IMR-90 (cell line): Measurements from ENCODE around the gene OR8K1. TPM values are rescaled to one million over a fixed set of nuclear protein-coding genes. Genes with fewer than 3 reads are reported as not detected.

Experiments used
- ATAC-seq: fragments of 200-7000 bp; cut with Tn5 transposase; 2 replicates; pipeline ENCODE4 v1.9.1; 2020; ENCODE audit warnings: low read depth, mild to moderate bottlenecking, moderate library complexity
- BruUV-seq: library from RNA; stranded (reverse); fragments of 400-500 nt; replicated peaks from 2 replicates; lab custom pipeline; 2021; lab: Mats Ljungman, UMichigan
- CTCF ChIA-PET: fragments of 300-600 bp; formaldehyde crosslinking; extraction: SDS; loops from one replicate; lab custom pipeline; 2021; ENCODE audit warnings: antibody characterized with exemption; lab: Yijun Ruan, JAX
- POLR2A ChIA-PET: fragments of 300-600 bp; sonication (Branson Sonifier 250); formaldehyde crosslinking; loops from one replicate; lab custom pipeline; 2022; ENCODE audit warnings: antibody characterized with exemption; ENCODE audit not compliant: unreplicated experiment; lab: Charles Lee
- DNase-seq: peaks from one replicate; pipeline ENCODE4 v3.0.0; 2013
- H2AFZ ChIP-seq: replicated peaks from 2 replicates; pipeline ENCODE3; 2013; ENCODE audit warnings: low read length, mild to moderate bottlenecking; ENCODE audit not compliant: poor library complexity
- H2AK5ac ChIP-seq: 2 replicates; pipeline ENCODE4 v1.6.1; 2013; ENCODE audit warnings: low read depth, low read length, inconsistent platforms
- H2AK9ac ChIP-seq: replicated peaks from 2 replicates; pipeline ENCODE3; 2013; ENCODE audit warnings: mild to moderate bottlenecking, low read depth, low read length, moderate library complexity; ENCODE audit not compliant: poor library complexity
- H2BK120ac ChIP-seq: 2 replicates; pipeline ENCODE4 v1.6.1; 2013; ENCODE audit warnings: low read depth, low read length, inconsistent platforms
- H2BK15ac ChIP-seq: 3 replicates; pipeline ENCODE4 v1.6.1; 2013; ENCODE audit warnings: low read depth, low read length, inconsistent platforms
- H2BK20ac ChIP-seq: 2 replicates; pipeline ENCODE4 v1.6.1; 2013; ENCODE audit warnings: low read depth, mild to moderate bottlenecking, inconsistent platforms, low read length, moderate library complexity
- H2BK5ac ChIP-seq: 2 replicates; pipeline ENCODE4 v1.6.1; 2013; ENCODE audit warnings: mild to moderate bottlenecking, low read depth, low read length, inconsistent platforms; ENCODE audit not compliant: poor library complexity, severe bottlenecking
- H3K14ac ChIP-seq: replicated peaks from 2 replicates; pipeline ENCODE4 v1.6.1; 2013; ENCODE audit warnings: low read depth, low read length, inconsistent platforms
- H3K18ac ChIP-seq: 2 replicates; pipeline ENCODE4 v1.6.1; 2013; ENCODE audit warnings: low read depth, low read length, control low read depth
- H3K23ac ChIP-seq: 2 replicates; pipeline ENCODE4 v1.6.1; 2013; ENCODE audit warnings: low read depth, low read length, inconsistent platforms
- H3K27ac ChIP-seq: 2 replicates; pipeline ENCODE4 v1.5.1; 2013; ENCODE audit warnings: mild to moderate bottlenecking, control low read depth, low read length; ENCODE audit not compliant: insufficient read depth
- H3K27me3 ChIP-seq: 2 replicates; pipeline ENCODE4 v1.6.1; 2013; ENCODE audit warnings: low read length; ENCODE audit not compliant: control insufficient read depth, insufficient read depth
- H3K36me3 ChIP-seq: 2 replicates; pipeline ENCODE4 v1.6.1; 2013; ENCODE audit warnings: low read length, mixed read lengths; ENCODE audit not compliant: control insufficient read depth, insufficient read depth
- H3K4ac ChIP-seq: 2 replicates; pipeline ENCODE4 v1.6.1; 2013; ENCODE audit warnings: low read depth, low read length, inconsistent platforms
- H3K4me1 ChIP-seq: 2 replicates; pipeline ENCODE4 v1.6.1; 2013; ENCODE audit warnings: low read length, mixed read lengths; ENCODE audit not compliant: control insufficient read depth, insufficient read depth
- H3K4me2 ChIP-seq: 2 replicates; pipeline ENCODE4 v1.6.1; 2013; ENCODE audit warnings: low read depth, mild to moderate bottlenecking, control low read depth, low read length, moderate library complexity
- H3K4me3 ChIP-seq: 2 replicates; pipeline ENCODE4 v1.5.1; 2013; ENCODE audit warnings: low read depth, mild to moderate bottlenecking, control low read depth, low read length, moderate library complexity; ENCODE audit not compliant: insufficient read depth
- H3K56ac ChIP-seq: 2 replicates; pipeline ENCODE4 v1.6.1; 2013; ENCODE audit warnings: low read length, inconsistent platforms; ENCODE audit not compliant: insufficient read depth; ENCODE audit errors: extremely low read depth
- H3K79me1 ChIP-seq, 2 experiments: 2 replicates each; pipeline ENCODE4 v1.6.1; 2013; ENCODE audit warnings: low read length in 2 of 2, inconsistent platforms in 1 of 2, low read depth in 1 of 2
- H3K9ac ChIP-seq: 2 replicates; pipeline ENCODE4 v1.6.1; 2013; ENCODE audit warnings: low read depth, low read length, control low read depth
- H3K9me1 ChIP-seq: 2 replicates; pipeline ENCODE4 v1.6.1; 2013; ENCODE audit warnings: low read length, inconsistent platforms; ENCODE audit not compliant: insufficient read depth
- H3K9me3 ChIP-seq: 2 replicates; pipeline ENCODE4 v1.6.1; 2013; ENCODE audit warnings: low read length; ENCODE audit not compliant: control insufficient read depth, insufficient read depth
- H4K20me1 ChIP-seq: 2 replicates; pipeline ENCODE4 v1.6.1; 2013; ENCODE audit warnings: low read length, inconsistent platforms; ENCODE audit not compliant: insufficient read depth
- H4K5ac ChIP-seq: 2 replicates; pipeline ENCODE4 v1.6.1; 2013; ENCODE audit warnings: mild to moderate bottlenecking, low read depth, low read length, control low read depth
- H4K8ac ChIP-seq, 2 experiments: 2 replicates each; pipeline ENCODE4 v1.6.1; 2013; ENCODE audit warnings: low read depth in 2 of 2, low read length in 2 of 2, control low read depth in 1 of 2, inconsistent platforms in 1 of 2
- H4K91ac ChIP-seq: 2 replicates; pipeline ENCODE4 v1.6.1; 2013; ENCODE audit warnings: low read depth, low read length, inconsistent platforms; ENCODE audit not compliant: insufficient read depth
- BHLHE40 ChIP-seq: fragments of 150-350 bp; IDR thresholded peaks from 2 replicates; pipeline ENCODE4 v1.6.1; 2016; ENCODE audit warnings: mild to moderate bottlenecking, low read depth, low read length
- CTCF ChIP-seq: conservative IDR thresholded peaks from 2 replicates; pipeline ENCODE4 v1.5.1; 2012; ENCODE audit warnings: mild to moderate bottlenecking, low read depth, low read length, improper control_type of control experiment
- RAD21 ChIP-seq: IDR thresholded peaks from 2 replicates; pipeline ENCODE4 v1.6.1; 2012; ENCODE audit warnings: low read length, improper control_type of control experiment
- SMC3 ChIP-seq: fragments of 150-350 bp; IDR thresholded peaks from 2 replicates; pipeline ENCODE4 v1.6.1; 2016; ENCODE audit warnings: low read depth, mild to moderate bottlenecking, antibody characterized with exemption, low read length, moderate library complexity
- whole genome bisulfite sequencing, 2 experiments: methylation state at CpG; one replicate each; pipeline versions ENCODE4 v1.1.5 to v1.1.7; 2013; ENCODE audit warnings: missing lambda C conversion rate in 2 of 2; ENCODE audit not compliant: insufficient read length in 1 of 2; ENCODE audit errors: extremely low coverage in 2 of 2; 5-methylcytosine and 5-hydroxymethylcytosine counted together
- dilution Hi-C: fragments of 300-500 bp; cut with HindIII; formaldehyde crosslinking; loops from one replicate; pipeline ENCODE4 v1.14.3; 2018; ENCODE audit warnings: low sequenced_read_pairs; ENCODE audit not compliant: unreplicated experiment
- in situ Hi-C: fragments of 300-500 bp; cut with MboI; formaldehyde crosslinking; loops from 3 replicates; pipeline ENCODE4 v1.14.3; 2019; ENCODE audit warnings: low sequenced_read_pairs, inconsistent platforms, mixed read lengths
- intact Hi-C: fragments of 100-400 bp; cut with micrococcal nuclease; formaldehyde crosslinking; loops from 2 replicates; pipeline ENCODE4 v1.10.0; 2022
- polyA plus RNA-seq, 3 experiments: library from polyadenylated mRNA; depleted of rRNA; stranded (reverse); fragments of >200 nt; gene quantifications; 2 replicates each; pipeline ENCODE4 v1.2.3, GENCODE V29; 2012; ENCODE audit warnings: low replicate concordance in 1 of 3
- total RNA-seq: library from RNA; depleted of rRNA; stranded (reverse); fragments of >200 nt; gene quantifications from 2 replicates; pipeline ENCODE4 v1.2.3, GENCODE V29; 2012

OR8K1 gene
- total and polyA plus RNA-seq, 2 of the 4 experiments (the other 2 are of a cell fraction) = not detected

DNA sequence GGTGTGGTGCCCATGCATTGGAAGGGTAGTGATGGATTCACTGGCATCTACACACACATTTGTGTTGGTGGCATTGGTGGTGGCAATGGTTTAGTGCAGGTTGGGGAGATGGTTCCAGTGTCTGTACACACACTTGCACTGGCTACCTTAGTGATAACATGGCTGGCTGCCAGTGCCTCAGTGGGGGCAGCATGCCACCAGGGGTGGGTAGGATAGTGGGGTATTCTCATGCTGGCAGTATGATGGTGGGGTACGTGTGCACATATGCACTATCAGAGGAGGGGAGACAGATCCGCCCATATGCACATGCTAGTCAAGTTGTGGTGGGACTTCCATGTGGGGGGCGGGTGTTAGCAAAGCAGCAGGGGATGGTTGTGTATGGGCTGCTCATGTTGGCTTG is 38.0 kb upstream of the OR8K1 start:
- H3K4me1 ChIP-seq = no peaks in the 10 kb centered on the region
- intact Hi-C loops (no loop called here), dilution Hi-C loops (no loop called here), in situ Hi-C loops (no loop called here)
- WGBS, 2 experiments = 13% methylated on average over 2 of the region's 3 CpGs; no CpG with 5 or more reads in 1 of the 2 experiments
- H2AFZ ChIP-seq = no peak overlapping the region
- no peak for TF ChIP-seq RAD21
- no peak for TF ChIP-seq SMC3
- no peak for TF ChIP-seq CTCF
- TF ChIP-seq BHLHE40 = no peak
- no peak overlapping the region for H3K18ac ChIP-seq
- no peak overlapping the region for H3K4ac ChIP-seq
- no peak overlapping the region for H2BK15ac ChIP-seq
- H3K4me3 ChIP-seq = no peak overlapping the region
- no peak overlapping the region for H3K56ac ChIP-seq
- DNase-seq = no peak
- POLR2A ChIA-PET = no interaction called here
- H4K20me1 ChIP-seq = no peaks in the 10 kb centered on the region
- H3K9me3 ChIP-seq = peaks cover 18% of the 10 kb centered on the region
- H3K27ac ChIP-seq = no peak overlapping the region
- H3K79me1 ChIP-seq = no peaks in the 10 kb centered on the region
- ATAC-seq = no peak
- H2BK120ac ChIP-seq = no peak overlapping the region
- BruUV-seq = no TSS peak
- H4K91ac ChIP-seq = no peak overlapping the region
- no peak overlapping the region for H4K8ac ChIP-seq
- no peak overlapping the region for H2AK5ac ChIP-seq
- H3K14ac ChIP-seq = no peak overlapping the region
- H3K36me3 ChIP-seq = no peaks in the 10 kb centered on the region
- no peak overlapping the region for H3K9ac ChIP-seq
- H2BK20ac ChIP-seq = no peak overlapping the region
- no peak overlapping the region for H2BK5ac ChIP-seq
- H3K23ac ChIP-seq = no peak overlapping the region
- H3K27me3 ChIP-seq = no peaks in the 10 kb centered on the region
- H4K5ac ChIP-seq = no peak overlapping the region
- no peaks in the 10 kb centered on the region for H3K9me1 ChIP-seq
- H3K4me2 ChIP-seq = no peak overlapping the region
- H2AK9ac ChIP-seq = no peak overlapping the region
- CTCF ChIA-PET = no interaction called here
